HCT116 (cell line): Measurements from ENCODE around the gene CNTNAP2. TPM values are rescaled to one million over a fixed set of nuclear protein-coding genes. Genes with fewer than 3 reads are reported as not detected.

ENCODE experiments used
- ATAC-seq: fragments of 200-7000 bp; cut with Tn5 transposase; 2 replicates; pipeline ENCODE4 v1.9.1; 2020; ENCODE audit warnings: mild to moderate bottlenecking, moderate library complexity
- BruUV-seq: library from RNA; stranded (reverse); fragments of 400-500 nt; replicated peaks from 2 replicates; lab custom pipeline; 2021; lab: Mats Ljungman, UMichigan
- CTCF ChIA-PET: fragments of 300-600 bp; sonication (Branson Sonifier 250); formaldehyde crosslinking; loops from one replicate; lab custom pipeline; 2021; ENCODE audit warnings: antibody characterized with exemption; lab: Charles Lee
- POLR2A ChIA-PET: fragments of 300-600, 350-600 bp; sonication (Branson Sonifier 250); formaldehyde crosslinking; loops from one replicate; lab custom pipeline; 2021; ENCODE audit warnings: antibody characterized with exemption; lab: Charles Lee
- RAD21 ChIA-PET, 2 experiments: fragments of 300-600 bp; sonication (Branson Sonifier 250); formaldehyde crosslinking; loops; one replicate each; lab custom pipeline; 2023; ENCODE audit warnings: low total read pairs in 2 of 2; ENCODE audit not compliant: uncharacterized antibody in 2 of 2, unreplicated experiment in 2 of 2, low non-redundant PET in 1 of 2; lab: Charles Lee
- DNase-seq: peaks from one replicate; pipeline ENCODE4 v3.0.0-alpha.2; 2010; ENCODE audit warnings: low read depth, low spot score
- H2AFZ ChIP-seq: fragments of 200-600 bp; shearing (Covaris generic), sonication (generic); 2 replicates; pipeline ENCODE4 v1.6.1; 2017; ENCODE audit warnings: low read depth, mixed run types, mixed read lengths, antibody characterized with exemption, low read length; ENCODE audit not compliant: poor library complexity, severe bottlenecking
- H3K27ac ChIP-seq: 2 replicates; pipeline ENCODE4 v1.5.1; 2012; ENCODE audit warnings: low read depth, low read length
- H3K27me3 ChIP-seq: fragments of 200-600 bp; sonication (generic); 2 replicates; pipeline ENCODE4 v1.6.1; 2016; ENCODE audit warnings: mixed run types, low read length, mixed read lengths; ENCODE audit not compliant: insufficient read depth
- H3K36me3 ChIP-seq, 2 experiments: fragments of 200-500 bp in 1 of 2; fragments of 200-600 bp in 1 of 2; sonication (Bioruptor generic) in 1 of 2; sonication (generic) in 1 of 2; 2 replicates each; pipeline versions ENCODE4 v1.5.1 to v1.6.1; 2014 to 2016; ENCODE audit warnings: low read length in 2 of 2, inconsistent platforms in 1 of 2, mixed read lengths in 1 of 2, mixed run types in 1 of 2; ENCODE audit not compliant: insufficient read depth in 2 of 2, control insufficient read depth in 1 of 2
- H3K4me1 ChIP-seq, 2 experiments: fragments of 200-600 bp in 1 of 2; sonication (generic) in 1 of 2; 2 replicates each; pipeline versions ENCODE4 v1.5.1 to v1.6.1; 2012 to 2017; ENCODE audit warnings: low read length in 2 of 2, inconsistent platforms in 1 of 2, mild to moderate bottlenecking in 1 of 2, mixed read lengths in 1 of 2, mixed run types in 1 of 2, moderate library complexity in 1 of 2; ENCODE audit not compliant: insufficient read depth in 2 of 2, control insufficient read depth in 1 of 2
- H3K4me2 ChIP-seq: fragments of 200-600 bp; sonication (generic); 2 replicates; pipeline ENCODE4 v1.6.1; 2017; ENCODE audit warnings: mixed run types, low read length, mixed read lengths
- H3K4me3 ChIP-seq, 2 experiments: fragments of 200-600 bp in 1 of 2; sonication (generic) in 1 of 2; replicated peaks in 1 of 2; 2 replicates each; pipeline ENCODE4 v1.5.1; 2011 to 2016; ENCODE audit warnings: low read length in 2 of 2, control low read depth in 1 of 2, low read depth in 1 of 2, mild to moderate bottlenecking in 1 of 2, mixed read lengths in 1 of 2, mixed run types in 1 of 2
- H3K79me2 ChIP-seq: fragments of 200-600 bp; sonication (generic); 2 replicates; pipeline ENCODE4 v1.6.1; 2017; ENCODE audit warnings: mild to moderate bottlenecking, mixed run types, low read length, moderate library complexity, mixed read lengths; ENCODE audit not compliant: insufficient read depth
- H3K9ac ChIP-seq: fragments of 200-600 bp; sonication (generic); 2 replicates; pipeline ENCODE4 v1.6.1; 2016; ENCODE audit warnings: low read length, mixed read lengths
- H3K9me2 ChIP-seq: fragments of 200-600 bp; sonication (generic), shearing (Covaris generic); 2 replicates; pipeline ENCODE4 v1.6.1; 2017; ENCODE audit warnings: mixed run types, mild to moderate bottlenecking, moderate library complexity; ENCODE audit not compliant: insufficient read depth
- H3K9me3 ChIP-seq, 2 experiments: fragments of 200-500 bp in 1 of 2; fragments of 200-600 bp in 1 of 2; sonication (Bioruptor generic) in 1 of 2; sonication (generic) in 1 of 2; 2 replicates each; pipeline ENCODE4 v1.6.1; 2014 to 2017; ENCODE audit warnings: low read length in 2 of 2, mixed read lengths in 2 of 2, inconsistent platforms in 1 of 2, low read depth in 1 of 2, mild to moderate bottlenecking in 1 of 2, mixed run types in 1 of 2, moderate library complexity in 1 of 2; ENCODE audit not compliant: control insufficient read depth in 1 of 2, insufficient read depth in 1 of 2
- H4K20me1 ChIP-seq: fragments of 200-600 bp; sonication (generic), shearing (Covaris generic); 2 replicates; pipeline ENCODE4 v1.6.1; 2017; ENCODE audit warnings: mixed run types, mild to moderate bottlenecking, moderate library complexity; ENCODE audit not compliant: insufficient read depth
- CEBPB ChIP-seq: IDR thresholded peaks from 2 replicates; pipeline ENCODE4 v1.6.1; 2012; ENCODE audit warnings: low read depth
- CTCF ChIP-seq, 3 experiments: fragments of 200-600 bp in 1 of 3; sonication (generic) in 1 of 3; IDR thresholded peaks in 2 of 3; conservative IDR thresholded peaks in 1 of 3; 2 replicates each; pipeline ENCODE4 v1.5.1; 2012 to 2017; ENCODE audit warnings: low read depth in 2 of 3, low read length in 2 of 3, antibody characterized with exemption in 1 of 3, borderline replicate concordance in 1 of 3, control low read depth in 1 of 3, mild to moderate bottlenecking in 1 of 3, mixed read lengths in 1 of 3, mixed run types in 1 of 3, moderate library complexity in 1 of 3; ENCODE audit not compliant: insufficient read depth in 1 of 3
- EGR1 ChIP-seq: IDR thresholded peaks from 2 replicates; pipeline ENCODE4 v1.6.1; 2012; ENCODE audit warnings: low read depth
- ELF1 ChIP-seq: IDR thresholded peaks from 2 replicates; pipeline ENCODE4 v1.6.1; 2012; ENCODE audit warnings: low read depth, borderline replicate concordance
- EZH2 ChIP-seq: fragments of 200-600 bp; sonication (generic); IDR thresholded peaks from 2 replicates; pipeline ENCODE4 v1.6.1; 2017; ENCODE audit warnings: antibody characterized with exemption, mixed run types
- EZH2phosphoT487 ChIP-seq: fragments of 200-600 bp; IDR thresholded peaks from 2 replicates; pipeline ENCODE4 v1.6.1; 2018; ENCODE audit warnings: antibody characterized with exemption, borderline replicate concordance
- FOSL1 ChIP-seq: IDR thresholded peaks from 2 replicates; pipeline ENCODE4 v1.6.1; 2012; ENCODE audit warnings: low read depth
- JUND ChIP-seq: IDR thresholded peaks from 2 replicates; pipeline ENCODE4 v1.6.1; 2012
- POLR2A ChIP-seq: IDR thresholded peaks from 2 replicates; pipeline ENCODE4 v1.7.0; 2011; ENCODE audit warnings: borderline replicate concordance; ENCODE audit not compliant: insufficient read depth, insufficient read length; ENCODE audit errors: extremely low read depth
- POLR2AphosphoS5 ChIP-seq: IDR thresholded peaks from 2 replicates; pipeline ENCODE4 v1.6.1; 2011; ENCODE audit warnings: mild to moderate bottlenecking, low read depth, low read length, moderate library complexity
- RAD21 ChIP-seq: IDR thresholded peaks from 2 replicates; pipeline ENCODE4 v1.6.1; 2012; ENCODE audit warnings: low read depth, mild to moderate bottlenecking
- REST ChIP-seq: IDR thresholded peaks from 2 replicates; pipeline ENCODE4 v1.6.1; 2012; ENCODE audit warnings: low read depth
- SP1 ChIP-seq: IDR thresholded peaks from 2 replicates; pipeline ENCODE4 v1.6.1; 2012; ENCODE audit warnings: low read depth
- SRF ChIP-seq: IDR thresholded peaks from 2 replicates; pipeline ENCODE4 v1.6.1; 2012; ENCODE audit warnings: low read depth
- TCF7L2 ChIP-seq: IDR thresholded peaks from 2 replicates; pipeline ENCODE4 v1.7.0; 2011; ENCODE audit warnings: borderline replicate concordance, inconsistent platforms; ENCODE audit not compliant: insufficient read depth, insufficient read length; ENCODE audit errors: extremely low read depth
- intact Hi-C: fragments of 100-400 bp; cut with micrococcal nuclease; formaldehyde crosslinking; loops from 2 replicates; pipeline ENCODE4 v1.10.0; 2022
- total RNA-seq: library from RNA; stranded (reverse); gene quantifications from one replicate; pipeline ENCODE4 v1.2.1, GENCODE V29; 2021; ENCODE audit not compliant: unreplicated experiment
- TF ChIP-seq, protein P1 (sequence below): IDR thresholded peaks from 2 replicates; pipeline ENCODE4 v1.6.1; 2012

Gene CNTNAP2
- total RNA-seq, 1 experiment from 2014 or later = 0.37 TPM

DNA sequence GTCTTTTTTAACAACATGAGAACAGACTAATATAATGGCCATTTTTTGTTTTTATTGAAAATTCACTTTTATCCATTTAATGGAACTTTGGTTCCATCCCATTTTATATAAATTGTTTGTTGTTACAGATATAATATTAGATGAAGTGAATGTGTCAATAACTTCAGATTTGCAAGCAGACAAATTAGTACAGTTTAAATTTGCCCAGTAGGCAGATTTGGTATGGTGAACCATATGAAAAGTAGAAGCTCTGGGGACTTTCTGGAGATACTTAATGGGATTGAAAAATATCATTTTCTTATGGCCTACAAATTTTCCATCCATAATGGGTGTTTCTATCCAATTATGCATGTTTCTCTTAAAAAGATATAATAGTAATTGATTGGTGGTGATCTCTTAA lies 1277.7 kb downstream of the CNTNAP2 start:
- Histone ChIP-seq H3K79me2 (no peaks in the 10 kb centered on the region), H3K4me3 (no peak overlapping the region), H3K4me1 (no peaks in the 10 kb centered on the region), H4K20me1 (no peaks in the 10 kb centered on the region), H3K4me2 (no peak overlapping the region), H3K27ac (no peak overlapping the region), H3K9ac (no peak overlapping the region), H3K9me3 (peaks cover 8% of the 10 kb centered on the region in 2 experiments; a peak in 3 of 4 replicates), H2AFZ (no peak overlapping the region), H3K9me2 (no peaks in the 10 kb centered on the region), H3K27me3 (no peaks in the 10 kb centered on the region), H3K36me3 (no peaks in the 10 kb centered on the region)
- TF ChIP-seq EZH2 (no peak), SP1 (no peak), SRF (no peak), EGR1 (no peak), POLR2A (no peak), POLR2AphosphoS5 (no peak), TCF7L2 (no peak)
- CTCF ChIA-PET = no interaction called here
- no TSS peak for BruUV-seq
- ATAC-seq (no peak), DNase-seq (no peak)
- intact Hi-C loops = no loop called here
- POLR2A ChIA-PET = no interaction called here
- RAD21 ChIA-PET = no interaction called here

DNA sequence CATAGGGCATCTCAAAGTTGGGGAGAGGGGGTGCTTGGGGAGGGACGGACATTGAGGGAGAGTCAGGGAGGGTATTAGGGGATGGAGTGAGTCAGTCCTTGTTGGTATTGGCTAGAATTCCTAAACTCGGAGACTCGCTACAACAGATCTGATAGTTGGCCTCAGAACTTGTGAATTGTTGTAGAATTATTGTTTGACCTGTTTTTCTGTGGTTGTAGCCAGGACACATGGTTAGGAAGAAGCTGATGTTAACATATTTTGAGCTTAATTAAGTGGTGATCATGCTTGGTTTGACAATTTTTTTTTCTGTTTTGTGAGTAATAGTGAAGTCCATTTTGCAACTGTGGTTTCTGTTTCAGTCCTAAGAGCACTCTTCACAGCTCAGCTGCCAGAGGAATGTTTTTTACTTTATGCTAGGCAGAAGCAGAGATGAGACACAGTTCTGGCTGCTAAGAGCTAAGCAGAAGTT lies 1283.7 kb downstream of the CNTNAP2 start:
- no peak overlapping the region for H2AFZ ChIP-seq
- RAD21 ChIA-PET = no interaction called here
- no peak overlapping the region for H3K9ac ChIP-seq
- no peaks in the 10 kb centered on the region for H3K9me2 ChIP-seq
- no peaks in the 10 kb centered on the region for H4K20me1 ChIP-seq
- POLR2A ChIA-PET = no interaction called here
- CTCF ChIA-PET = no interaction called here
- ATAC-seq (no peak), DNase-seq (no peak)
- BruUV-seq = no TSS peak
- no peak overlapping the region for H3K4me3 ChIP-seq
- no peak overlapping the region for H3K4me2 ChIP-seq
- H3K9me3 ChIP-seq = peaks cover 11 to 12% of the 10 kb centered on the region in 2 experiments; a peak in 2 of 4 replicates
- H3K27me3 ChIP-seq = no peaks in the 10 kb centered on the region
- H3K79me2 ChIP-seq = no peaks in the 10 kb centered on the region
- no peaks in the 10 kb centered on the region for H3K4me1 ChIP-seq
- no peak overlapping the region for H3K27ac ChIP-seq
- intact Hi-C loops = no loop called here
- no peaks in the 10 kb centered on the region for H3K36me3 ChIP-seq
- TF ChIP-seq CTCF (IDR thresholded peaks at IDR 0.05 in 2 of 3, conservative IDR thresholded peaks at IDR 0.05 in 1 of 3; ENCODE audit: borderline replicate concordance in 1 of 3, insufficient read depth in 1 of 3, low read depth in 2 of 3, low read length in 2 of 3) (no peak), FOSL1 (no peak), REST (no peak), POLR2A (no peak), JUND (no peak), EZH2phosphoT487 (no peak), CEBPB (no peak), SP1 (no peak), TCF7L2 (no peak), POLR2AphosphoS5 (no peak), RAD21 (no peak), ELF1 (no peak)
- TF ChIP-seq, protein P1, sequence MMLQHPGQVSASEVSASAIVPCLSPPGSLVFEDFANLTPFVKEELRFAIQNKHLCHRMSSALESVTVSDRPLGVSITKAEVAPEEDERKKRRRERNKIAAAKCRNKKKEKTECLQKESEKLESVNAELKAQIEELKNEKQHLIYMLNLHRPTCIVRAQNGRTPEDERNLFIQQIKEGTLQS = no peak
